A673 (cell line): Measurements from ENCODE around the gene CTAGE6. TPM values are rescaled to one million over a fixed set of nuclear protein-coding genes. Genes with fewer than 3 reads are reported as not detected.
"Not testable (repeated sequence)": the region's sequence is repeated elsewhere in the genome, so short reads cannot be mapped to it uniquely, and the experiment has no call there.

ENCODE experiments used
- BruUV-seq: library from RNA; stranded (reverse); fragments of 400-500 nt; replicated peaks from 2 replicates; lab custom pipeline; 2021; lab: Mats Ljungman, UMichigan
- CTCF ChIA-PET: fragments of 300-600 bp; sonication (Branson Sonifier 250); formaldehyde crosslinking; loops from one replicate; lab custom pipeline; 2022; ENCODE audit warnings: antibody characterized with exemption; lab: Charles Lee
- POLR2A ChIA-PET: fragments of 300-600 bp; sonication (Branson Sonifier 250); formaldehyde crosslinking; loops from one replicate; lab custom pipeline; 2022; ENCODE audit warnings: antibody characterized with exemption; ENCODE audit not compliant: low non-redundant PET; lab: Charles Lee
- DNase-seq: peaks from one replicate; pipeline ENCODE4 v3.0.0-alpha.2; 2015; ENCODE audit warnings: low spot score
- H3K27ac ChIP-seq: fragments of 200-600 bp; sonication (generic); 2 replicates; pipeline ENCODE4 v1.5.1; 2016; ENCODE audit warnings: mixed run types, low read depth, mild to moderate bottlenecking, mixed read lengths, antibody characterized with exemption, low read length; ENCODE audit not compliant: poor library complexity, severe bottlenecking
- H3K27me3 ChIP-seq: fragments of 200-600 bp; sonication (generic); replicated peaks from 2 replicates; pipeline ENCODE4 v1.6.1; 2017; ENCODE audit warnings: mixed run types, low read depth, mild to moderate bottlenecking, mixed read lengths, antibody characterized with exemption, low read length; ENCODE audit not compliant: insufficient read depth, poor library complexity
- H3K36me3 ChIP-seq: fragments of 200-600 bp; sonication (generic); 2 replicates; pipeline ENCODE4 v1.6.1; 2016; ENCODE audit warnings: mixed run types, mild to moderate bottlenecking, mixed read lengths, antibody characterized with exemption, low read length; ENCODE audit not compliant: insufficient read depth, poor library complexity, severe bottlenecking
- H3K4me1 ChIP-seq: fragments of 200-600 bp; sonication (generic); 2 replicates; pipeline ENCODE4 v1.6.1; 2017; ENCODE audit warnings: mixed run types, mild to moderate bottlenecking, mixed read lengths, antibody characterized with exemption, low read length; ENCODE audit not compliant: insufficient read depth, poor library complexity, severe bottlenecking
- H3K4me3 ChIP-seq: fragments of 200-600 bp; sonication (generic); 2 replicates; pipeline ENCODE4 v1.5.1; 2016; ENCODE audit warnings: low read depth, mixed run types, mild to moderate bottlenecking, mixed read lengths, low read length; ENCODE audit not compliant: poor library complexity, severe bottlenecking
- H3K9me3 ChIP-seq: fragments of 200-600 bp; sonication (generic); 2 replicates; pipeline ENCODE4 v1.6.1; 2016; ENCODE audit warnings: mixed run types, low read depth, mild to moderate bottlenecking, mixed read lengths, antibody characterized with exemption, low read length; ENCODE audit not compliant: poor library complexity, severe bottlenecking
- intact Hi-C: fragments of 100-400 bp; cut with micrococcal nuclease; formaldehyde crosslinking; loops from one replicate; pipeline ENCODE4 v1.10.0; 2022; ENCODE audit not compliant: unreplicated experiment
- total RNA-seq: library from RNA; stranded (reverse); gene quantifications from 2 replicates; pipeline ENCODE4 v1.2.3, GENCODE V29; 2021

CTAGE6 gene
- total RNA-seq, 1 experiment from 2014 or later = 0.17 TPM

GRCh38 chr7:143779591-143779990 lies 22.1 kb upstream of the CTAGE6 start:
- H3K4me1 ChIP-seq, POLR2A ChIA-PET, intact Hi-C loops, H3K36me3 ChIP-seq, H3K27me3 ChIP-seq, BruUV-seq, CTCF ChIA-PET, H3K4me3 ChIP-seq, DNase-seq, H3K27ac ChIP-seq, H3K9me3 ChIP-seq: not testable (repeated sequence)

GRCh38 chr7:143772738-143773468 lies 15.4 kb upstream of the CTAGE6 start:
- H3K27ac ChIP-seq, BruUV-seq, H3K27me3 ChIP-seq, intact Hi-C loops, H3K4me1 ChIP-seq, POLR2A ChIA-PET, H3K36me3 ChIP-seq, CTCF ChIA-PET, H3K4me3 ChIP-seq, DNase-seq, H3K9me3 ChIP-seq: not testable (repeated sequence)

GRCh38 chr7:143767531-143767930 lies 10.0 kb upstream of the CTAGE6 start:
- H3K9me3 ChIP-seq, POLR2A ChIA-PET, H3K4me1 ChIP-seq, H3K4me3 ChIP-seq, intact Hi-C loops, H3K27ac ChIP-seq, H3K27me3 ChIP-seq, DNase-seq, CTCF ChIA-PET, BruUV-seq, H3K36me3 ChIP-seq: not testable (repeated sequence)

- BruUV-seq, intact Hi-C loops, CTCF ChIA-PET, H3K27ac ChIP-seq, H3K36me3 ChIP-seq, H3K9me3 ChIP-seq, H3K27me3 ChIP-seq, H3K4me3 ChIP-seq, POLR2A ChIA-PET, H3K4me1 ChIP-seq, DNase-seq: not testable (repeated sequence)
These were observed 8.2 kb upstream of the CTAGE6 start for GRCh38 chr7:143765678-143766077.

- H3K4me3 ChIP-seq, BruUV-seq, H3K9me3 ChIP-seq, H3K27me3 ChIP-seq, H3K27ac ChIP-seq, H3K4me1 ChIP-seq, CTCF ChIA-PET, H3K36me3 ChIP-seq, POLR2A ChIA-PET, intact Hi-C loops, DNase-seq: not testable (repeated sequence)
These were observed 5.6 kb upstream of the CTAGE6 start for GRCh38 chr7:143763065-143763464.

GRCh38 chr7:143745340-143745739 lies 12.2 kb downstream of the CTAGE6 start:
- DNase-seq, BruUV-seq, H3K27me3 ChIP-seq, H3K4me3 ChIP-seq, POLR2A ChIA-PET, H3K9me3 ChIP-seq, H3K27ac ChIP-seq, H3K4me1 ChIP-seq, intact Hi-C loops, H3K36me3 ChIP-seq, CTCF ChIA-PET: not testable (repeated sequence)
